ENCODE data around the gene ARL9.
A peak's percentile ranks its signal among the peaks of the same experiment; 100 is the strongest.

The ARL9 gene

GRCh38 chr4:56505269-56506130, at the start of gene ARL9:
ARL9 (plus strand) TSS chr4:56505791; CDS start chr4:56505863, 72 bp downstream.
- Histone ChIP-seq H3K4me3 (ENCODE audit: severe bottlenecking) (peak within 1 kb of the TSS; percentile 34), H3K27me3 (ENCODE audit: insufficient read depth, poor library complexity, severe bottlenecking) (no peaks in the 10 kb centered on the region), H3K27ac (ENCODE audit: poor library complexity, severe bottlenecking) (no peak within 1 kb of the TSS), H3K36me3 (ENCODE audit: low read depth) (peaks cover 25% of the 10 kb centered on the region), H3K9me3 (ENCODE audit: severe bottlenecking) (no peaks in the 10 kb centered on the region), H3K4me1 (ENCODE audit: insufficient read depth, poor library complexity, severe bottlenecking) (no peaks in the 10 kb centered on the region)
- DNase-seq (ENCODE audit: low spot score) (no peak), ATAC-seq (ENCODE audit: low read depth) (peak; percentile 83)
- TF ChIP-seq CTCF (IDR thresholded peaks at IDR 0.05; ENCODE audit: poor library complexity, severe bottlenecking): no peak

GRCh38 chr4:56460085-56460484, 45.5 kb upstream of the ARL9 start:
- Histone ChIP-seq H3K9me3 (ENCODE audit: severe bottlenecking) (no peaks in the 10 kb centered on the region), H3K36me3 (ENCODE audit: low read depth) (peaks cover 78% of the 10 kb centered on the region), H3K27me3 (ENCODE audit: insufficient read depth, poor library complexity, severe bottlenecking) (no peaks in the 10 kb centered on the region), H3K4me1 (ENCODE audit: insufficient read depth, poor library complexity, severe bottlenecking) (peaks cover 24% of the 10 kb centered on the region), H3K27ac (ENCODE audit: poor library complexity, severe bottlenecking) (peak overlapping the region; percentile 23), H3K4me3 (ENCODE audit: severe bottlenecking) (no peak overlapping the region)
- no peak for TF ChIP-seq CTCF (IDR thresholded peaks at IDR 0.05; ENCODE audit: poor library complexity, severe bottlenecking)
- ATAC-seq (ENCODE audit: low read depth): peak; percentile 55; the same call in 2 of the 3 replicates
- no peak for DNase-seq (ENCODE audit: low spot score)

GRCh38 chr4:56462157-56462556, 43.4 kb upstream of the ARL9 start:
- Histone ChIP-seq H3K36me3 (ENCODE audit: low read depth) (peaks cover 57% of the 10 kb centered on the region), H3K27me3 (ENCODE audit: insufficient read depth, poor library complexity, severe bottlenecking) (no peaks in the 10 kb centered on the region), H3K9me3 (ENCODE audit: severe bottlenecking) (no peaks in the 10 kb centered on the region), H3K4me1 (ENCODE audit: insufficient read depth, poor library complexity, severe bottlenecking) (peaks cover 34% of the 10 kb centered on the region), H3K27ac (ENCODE audit: poor library complexity, severe bottlenecking) (peak overlapping the region; percentile 10), H3K4me3 (ENCODE audit: severe bottlenecking) (no peak overlapping the region)
- ATAC-seq (ENCODE audit: low read depth) (no peak), DNase-seq (ENCODE audit: low spot score) (no peak)
- TF ChIP-seq CTCF (IDR thresholded peaks at IDR 0.05; ENCODE audit: poor library complexity, severe bottlenecking): no peak

GRCh38 chr4:56463711-56464110, 41.9 kb upstream of the ARL9 start:
- H3K4me1 ChIP-seq (ENCODE audit: insufficient read depth, poor library complexity, severe bottlenecking): peaks cover 34% of the 10 kb centered on the region
- H3K4me3 ChIP-seq (ENCODE audit: severe bottlenecking): no peak overlapping the region
- no peak overlapping the region for H3K27ac ChIP-seq (ENCODE audit: poor library complexity, severe bottlenecking)
- TF ChIP-seq CTCF (IDR thresholded peaks at IDR 0.05; ENCODE audit: poor library complexity, severe bottlenecking): no peak
- DNase-seq (ENCODE audit: low spot score): no peak
- H3K27me3 ChIP-seq (ENCODE audit: insufficient read depth, poor library complexity, severe bottlenecking): no peaks in the 10 kb centered on the region
- H3K9me3 ChIP-seq (ENCODE audit: severe bottlenecking): no peaks in the 10 kb centered on the region
- H3K36me3 ChIP-seq (ENCODE audit: low read depth): peaks cover 42% of the 10 kb centered on the region
- no peak for ATAC-seq (ENCODE audit: low read depth)

GRCh38 chr4:56464581-56464980, 41.0 kb upstream of the ARL9 start:
- no peak for TF ChIP-seq CTCF (IDR thresholded peaks at IDR 0.05; ENCODE audit: poor library complexity, severe bottlenecking)
- no peaks in the 10 kb centered on the region for H3K9me3 ChIP-seq (ENCODE audit: severe bottlenecking)
- H3K4me3 ChIP-seq (ENCODE audit: severe bottlenecking): no peak overlapping the region
- no peak for ATAC-seq (ENCODE audit: low read depth)
- no peaks in the 10 kb centered on the region for H3K27me3 ChIP-seq (ENCODE audit: insufficient read depth, poor library complexity, severe bottlenecking)
- no peak for DNase-seq (ENCODE audit: low spot score)
- H3K27ac ChIP-seq (ENCODE audit: poor library complexity, severe bottlenecking): peak overlapping the region; percentile 85
- peaks cover 39% of the 10 kb centered on the region for H3K36me3 ChIP-seq (ENCODE audit: low read depth)
- H3K4me1 ChIP-seq (ENCODE audit: insufficient read depth, poor library complexity, severe bottlenecking): peaks cover 39% of the 10 kb centered on the region
